Smooth muscle cell (in vitro differentiated cells): ENCODE measurements around the gene DLG2. TPM values are rescaled to one million over a fixed set of nuclear protein-coding genes. Genes with fewer than 3 reads are reported as not detected.

Experiments used
- DNase-seq: peaks from one replicate; lab custom pipeline; 2025; ENCODE audit not compliant: unreplicated experiment; lab: John Stamatoyannopoulos, UW
- H2AFZ ChIP-seq: fragments of 200-600 bp; sonication (generic); 2 replicates; pipeline ENCODE4 v1.6.0; 2016; ENCODE audit warnings: antibody characterized with exemption, low read depth, mild to moderate bottlenecking
- H3F3A ChIP-seq: fragments of 200-600 bp; sonication (generic); 2 replicates; pipeline ENCODE4 v1.6.0; 2017; ENCODE audit warnings: antibody characterized with exemption, low read depth
- H3K27ac ChIP-seq: fragments of 200-600 bp; sonication (generic); 2 replicates; pipeline ENCODE4 v1.5.1; 2016; ENCODE audit warnings: low read depth, mild to moderate bottlenecking
- H3K27me3 ChIP-seq: fragments of 200-600 bp; sonication (generic); 2 replicates; pipeline ENCODE4 v1.6.1; 2016; ENCODE audit warnings: low read depth, mild to moderate bottlenecking
- H3K36me3 ChIP-seq: fragments of 200-600 bp; sonication (generic); 2 replicates; pipeline ENCODE4 v1.5.1; 2016; ENCODE audit warnings: low read depth
- H3K4me1 ChIP-seq: fragments of 200-600 bp; sonication (generic); 2 replicates; pipeline ENCODE4 v1.5.1; 2016; ENCODE audit warnings: low read depth
- H3K4me2 ChIP-seq: fragments of 200-600 bp; sonication (generic); 2 replicates; pipeline ENCODE4 v1.6.0; 2016; ENCODE audit warnings: mild to moderate bottlenecking
- H3K4me3 ChIP-seq: fragments of 200-600 bp; sonication (generic); 2 replicates; pipeline ENCODE4 v1.5.1; 2016; ENCODE audit warnings: mild to moderate bottlenecking
- H3K79me2 ChIP-seq: fragments of 200-600 bp; sonication (generic); 2 replicates; pipeline ENCODE4 v1.6.0; 2016; ENCODE audit warnings: low read depth, mild to moderate bottlenecking
- H3K9ac ChIP-seq: fragments of 200-600 bp; sonication (generic); 2 replicates; pipeline ENCODE4 v1.6.0; 2016; ENCODE audit warnings: low read depth
- H3K9me3 ChIP-seq: fragments of 200-600 bp; sonication (generic); replicated peaks from 2 replicates; pipeline ENCODE4 v1.5.1; 2016; ENCODE audit warnings: low read depth
- H4K20me1 ChIP-seq: fragments of 200-600 bp; sonication (generic); 2 replicates; pipeline ENCODE4 v1.6.0; 2016; ENCODE audit warnings: low read depth
- CTCF ChIP-seq: fragments of 200-600 bp; sonication (generic); IDR thresholded peaks from 2 replicates; pipeline ENCODE4 v1.5.1; 2017; ENCODE audit warnings: borderline replicate concordance, mild to moderate bottlenecking, antibody characterized with exemption; ENCODE audit not compliant: insufficient read depth, poor library complexity, severe bottlenecking
- WGBS: methylation state at CpG from one replicate; pipeline ENCODE4 v1.1.7; 2016; ENCODE audit warnings: low lambda C conversion rate; 5-methylcytosine and 5-hydroxymethylcytosine counted together
- polyA plus RNA-seq: library from polyadenylated mRNA; unstranded; fragments of >200 nt; fragmentation: Nextera tagmentation; extraction: Ambion mirVana; gene quantifications from 2 replicates; pipeline ENCODE4 v1.2.1, GENCODE V29; 2016
- total RNA-seq: library from RNA; depleted of rRNA; stranded (reverse); fragments of >200 nt; gene quantifications from 2 replicates; pipeline ENCODE4 v1.2.3, GENCODE V29; 2014

DLG2 gene
- total and polyA plus RNA-seq, 2 experiments from 2014 or later: 0.74 to 1.1 TPM

DNA sequence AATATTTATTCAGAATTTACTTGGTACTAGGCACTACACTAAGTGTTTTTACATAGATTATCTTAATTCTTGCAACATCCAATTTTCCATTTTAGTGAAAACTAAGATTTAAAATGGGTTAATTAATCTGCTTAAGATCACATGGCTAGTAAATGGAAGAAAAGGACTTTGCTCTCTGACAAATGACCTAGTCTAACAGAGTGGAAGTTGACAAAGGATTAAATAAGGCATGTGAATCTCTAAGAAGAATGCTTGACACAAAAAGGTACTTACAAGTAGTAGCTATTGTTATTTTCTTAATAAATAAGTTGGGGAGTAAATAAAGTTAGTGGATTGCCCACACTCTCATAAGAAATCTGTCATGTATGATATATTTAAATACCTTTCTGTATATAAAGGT lies 584.8 kb downstream of the DLG2 start:
- H4K20me1 ChIP-seq: no peaks in the 10 kb centered on the region
- DNase-seq: no peak
- no peaks in the 10 kb centered on the region for H3K79me2 ChIP-seq
- H3K4me1 ChIP-seq: peaks cover 16% of the 10 kb centered on the region
- H3F3A ChIP-seq: no peaks in the 10 kb centered on the region
- H3K27ac ChIP-seq: no peak overlapping the region
- H3K9me3 ChIP-seq: no peaks in the 10 kb centered on the region
- H2AFZ ChIP-seq: no peak overlapping the region
- no peak overlapping the region for H3K9ac ChIP-seq
- no peaks in the 10 kb centered on the region for H3K36me3 ChIP-seq
- no peak for TF ChIP-seq CTCF
- no peak overlapping the region for H3K4me3 ChIP-seq
- H3K27me3 ChIP-seq: no peaks in the 10 kb centered on the region
- no peak overlapping the region for H3K4me2 ChIP-seq

- H2AFZ ChIP-seq: no peak overlapping the region
- no peak overlapping the region for H3K4me2 ChIP-seq
- no peaks in the 10 kb centered on the region for H3F3A ChIP-seq
- DNase-seq: no peak
- H3K27ac ChIP-seq: no peak overlapping the region
- H3K79me2 ChIP-seq: no peaks in the 10 kb centered on the region
- peaks cover 16% of the 10 kb centered on the region for H3K4me1 ChIP-seq
- 54% methylated on average over 2 of the region's 2 CpGs for WGBS
- H4K20me1 ChIP-seq: no peaks in the 10 kb centered on the region
- TF ChIP-seq CTCF: no peak
- no peaks in the 10 kb centered on the region for H3K36me3 ChIP-seq
- no peak overlapping the region for H3K9ac ChIP-seq
- H3K9me3 ChIP-seq: no peaks in the 10 kb centered on the region
- no peaks in the 10 kb centered on the region for H3K27me3 ChIP-seq
- no peak overlapping the region for H3K4me3 ChIP-seq
These were observed 587.0 kb downstream of the DLG2 start for GRCh38 chr11:85040166-85040565.

DNA sequence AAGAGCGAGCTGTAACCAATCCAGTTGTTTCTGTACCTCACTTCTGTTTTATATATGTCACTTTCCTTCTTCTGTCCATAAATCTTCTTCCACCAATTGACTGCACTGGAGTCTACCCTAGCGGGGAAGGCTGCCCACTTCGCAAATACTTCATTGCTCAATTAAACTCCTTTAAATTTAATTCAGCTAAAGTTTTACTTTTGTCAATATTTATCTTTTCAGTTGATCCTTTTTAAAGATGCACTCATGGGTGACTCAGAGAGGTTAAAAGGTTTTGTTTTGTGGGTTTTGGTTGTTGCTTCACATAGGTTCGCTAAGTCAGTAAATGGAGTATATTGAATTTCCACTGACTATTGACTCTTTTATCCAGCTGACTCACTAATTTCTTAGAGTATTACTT lies 597.2 kb downstream of the DLG2 start:
- TF ChIP-seq CTCF: no peak
- 77% methylated on average over 4 of the region's 4 CpGs for WGBS
- H3K27ac ChIP-seq: peak overlapping the region; percentile 30
- no peak overlapping the region for H3K9ac ChIP-seq
- no peak for DNase-seq
- no peak overlapping the region for H2AFZ ChIP-seq
- no peaks in the 10 kb centered on the region for H4K20me1 ChIP-seq
- H3K36me3 ChIP-seq: no peaks in the 10 kb centered on the region
- H3K4me1 ChIP-seq: no peaks in the 10 kb centered on the region
- H3K9me3 ChIP-seq: no peaks in the 10 kb centered on the region
- no peaks in the 10 kb centered on the region for H3K27me3 ChIP-seq
- H3K4me3 ChIP-seq: no peak overlapping the region
- no peak overlapping the region for H3K4me2 ChIP-seq
- no peaks in the 10 kb centered on the region for H3F3A ChIP-seq
- no peaks in the 10 kb centered on the region for H3K79me2 ChIP-seq

DNA sequence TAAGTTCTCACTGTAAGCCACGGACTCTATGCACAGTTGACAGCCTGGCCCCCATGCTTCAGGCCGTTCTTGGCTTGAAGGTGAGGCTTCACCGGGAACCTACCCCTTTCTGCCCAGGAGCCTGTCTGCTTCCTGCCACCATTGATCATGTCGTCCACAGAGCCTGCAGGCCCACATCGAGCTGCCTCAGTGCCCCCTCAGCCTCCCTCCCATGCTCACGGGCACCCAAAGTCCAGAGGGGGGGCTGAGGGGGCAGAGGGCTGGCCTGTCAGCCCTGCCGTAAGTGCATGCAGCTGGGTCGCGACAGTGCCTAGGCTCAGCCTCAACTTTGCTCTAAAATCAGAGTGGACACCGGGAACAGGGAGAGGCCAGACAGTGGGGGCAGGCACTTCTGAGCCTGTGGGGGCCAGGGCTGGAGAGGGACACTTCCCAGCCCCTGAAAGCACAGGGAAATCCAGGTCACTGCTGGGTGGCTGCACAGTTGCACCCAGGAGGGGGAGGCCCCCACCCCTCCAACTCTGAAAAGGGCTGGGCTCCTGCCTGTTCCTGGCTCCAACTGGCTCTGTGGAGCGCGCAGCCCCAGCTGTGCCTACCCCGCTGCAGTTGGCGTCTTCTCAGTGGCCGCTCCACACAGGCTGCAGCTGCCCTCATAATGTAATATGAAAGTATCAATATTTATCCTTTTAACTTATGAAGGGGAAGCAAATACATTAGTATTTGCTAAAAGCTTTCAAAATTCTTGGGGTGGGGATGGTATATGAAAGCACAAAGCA lies 598.6 kb downstream of the DLG2 start:
- no peak overlapping the region for H3K9ac ChIP-seq
- H3K36me3 ChIP-seq: no peaks in the 10 kb centered on the region
- H3K4me1 ChIP-seq: no peaks in the 10 kb centered on the region
- no peaks in the 10 kb centered on the region for H4K20me1 ChIP-seq
- WGBS: 97% methylated on average over 15 of the region's 15 CpGs
- no peaks in the 10 kb centered on the region for H3K79me2 ChIP-seq
- no peaks in the 10 kb centered on the region for H3K9me3 ChIP-seq
- no peak for DNase-seq
- no peak for TF ChIP-seq CTCF
- H3K27ac ChIP-seq: no peak overlapping the region
- H3F3A ChIP-seq: no peaks in the 10 kb centered on the region
- no peak overlapping the region for H2AFZ ChIP-seq
- H3K27me3 ChIP-seq: no peaks in the 10 kb centered on the region
- no peak overlapping the region for H3K4me2 ChIP-seq
- H3K4me3 ChIP-seq: no peak overlapping the region
